NCI-H128 (cell line): ENCODE results near the gene HDHD2.

Source experiments
- DNase-seq: peaks from one replicate; lab custom pipeline; 2025; ENCODE audit not compliant: unreplicated experiment; lab: John Stamatoyannopoulos, UW

The HDHD2 gene

DNA sequence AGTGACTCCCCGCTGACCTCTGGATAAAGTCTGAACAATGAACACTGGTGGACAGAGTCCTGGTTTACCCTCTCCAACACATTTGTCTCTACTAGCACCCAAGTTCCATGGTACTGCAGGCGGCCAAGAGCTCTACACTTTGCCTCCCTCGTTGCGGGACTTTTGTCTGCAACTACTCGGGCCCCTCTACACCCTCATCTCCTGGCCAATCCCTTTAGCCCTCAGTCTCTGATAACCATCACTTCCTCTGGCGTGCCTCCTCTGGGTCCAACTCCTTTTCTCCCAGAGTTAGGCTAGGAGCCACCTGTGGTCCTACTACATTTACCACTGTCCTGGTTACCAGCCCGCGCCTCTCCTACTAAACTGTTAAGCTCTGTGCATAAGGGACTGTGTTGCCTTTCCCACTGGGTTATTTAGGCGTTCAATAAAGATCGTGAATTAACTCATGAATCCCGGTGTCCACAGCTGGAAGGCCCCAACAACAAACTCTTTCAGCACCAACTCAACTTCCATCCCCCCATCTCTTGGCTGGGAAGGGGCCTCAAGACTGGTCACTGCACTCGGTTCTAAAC lies 757 bp downstream of the HDHD2 start:
- DNase-seq = no peak

DNA sequence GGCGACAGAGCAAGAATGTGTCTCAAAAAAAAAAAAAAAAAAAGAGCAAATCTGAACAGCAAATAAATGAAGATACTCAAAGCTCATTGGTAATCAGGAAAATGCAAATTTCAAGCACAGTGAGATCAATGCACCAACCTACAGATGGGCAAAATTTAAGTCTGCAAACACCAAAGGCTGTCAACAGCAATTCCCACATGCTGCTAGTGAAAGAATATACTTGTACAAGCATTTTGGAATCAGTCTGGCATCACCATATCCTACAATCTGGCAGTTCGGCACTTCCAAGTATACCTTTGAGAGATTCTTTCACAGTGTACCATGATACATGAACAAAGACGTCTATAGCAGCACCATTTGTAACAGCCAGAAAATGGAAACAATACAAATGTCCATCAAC lies 4.1 kb downstream of the HDHD2 start:
- DNase-seq = no peak

DNA sequence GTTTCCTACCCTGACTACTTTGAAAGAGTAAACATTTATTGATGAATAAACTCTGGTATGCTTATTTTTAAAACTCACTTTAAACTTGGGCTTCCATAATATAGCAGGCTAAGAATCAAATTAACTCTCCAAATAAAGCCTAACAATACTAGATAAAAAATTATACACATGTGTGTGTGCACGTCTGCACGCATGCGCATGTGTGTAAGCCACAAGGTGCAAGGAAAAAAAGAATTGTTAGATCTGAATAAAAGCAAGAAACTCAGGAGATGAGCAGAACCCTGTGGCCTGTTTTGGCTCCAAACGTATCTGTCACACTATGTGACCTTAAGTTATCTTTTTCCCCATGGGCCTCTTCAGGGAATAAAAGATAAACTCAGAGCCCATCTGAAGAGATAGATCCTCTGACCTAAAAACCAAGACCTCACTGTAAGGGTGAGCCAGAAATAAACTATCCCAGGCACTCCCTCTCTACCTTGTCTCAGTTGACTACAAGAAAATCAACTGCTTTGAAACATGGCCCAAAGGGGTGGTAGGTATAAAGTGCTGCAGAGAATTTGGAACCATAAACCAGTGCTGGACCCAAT lies 6.3 kb downstream of the HDHD2 start:
- DNase-seq = no peak

DNA sequence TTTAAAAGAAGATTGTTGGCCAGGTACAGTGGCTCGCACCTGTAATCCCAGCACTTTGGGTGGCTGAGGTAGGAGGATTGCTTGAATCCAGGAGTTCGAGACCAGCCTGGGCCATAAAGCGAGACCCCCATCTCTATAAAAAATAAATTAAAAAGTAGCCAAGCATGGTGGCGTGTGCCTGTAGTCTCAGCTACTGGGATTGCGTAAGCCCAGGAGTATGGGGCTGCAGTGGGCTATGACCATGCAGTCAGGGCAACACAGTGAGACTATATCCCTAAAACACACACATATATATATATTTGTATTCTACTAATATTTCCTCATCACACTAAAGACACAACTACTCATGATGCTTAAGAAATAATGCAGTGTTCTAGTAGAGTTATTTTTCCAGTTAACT lies 7.1 kb downstream of the HDHD2 start:
- no peak for DNase-seq

DNA sequence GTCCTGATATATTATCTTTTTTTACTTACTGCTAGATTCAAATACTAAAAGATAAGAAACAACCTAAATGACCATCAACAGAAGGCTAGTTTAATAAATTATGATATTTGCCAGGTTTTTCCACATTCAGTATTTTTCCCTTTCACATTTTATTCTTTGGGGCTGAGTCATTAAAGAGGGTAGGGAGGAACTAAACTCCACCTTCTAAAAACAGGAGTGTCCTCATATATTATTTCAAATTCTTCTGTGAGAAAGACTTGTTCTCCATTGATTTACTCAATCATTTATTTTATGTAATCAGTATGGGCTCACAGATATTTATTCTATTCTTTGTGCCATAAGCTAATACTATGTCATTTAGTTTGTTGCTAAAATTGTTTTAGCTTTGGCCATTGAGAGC lies 9.0 kb downstream of the HDHD2 start:
- no peak for DNase-seq

DNA sequence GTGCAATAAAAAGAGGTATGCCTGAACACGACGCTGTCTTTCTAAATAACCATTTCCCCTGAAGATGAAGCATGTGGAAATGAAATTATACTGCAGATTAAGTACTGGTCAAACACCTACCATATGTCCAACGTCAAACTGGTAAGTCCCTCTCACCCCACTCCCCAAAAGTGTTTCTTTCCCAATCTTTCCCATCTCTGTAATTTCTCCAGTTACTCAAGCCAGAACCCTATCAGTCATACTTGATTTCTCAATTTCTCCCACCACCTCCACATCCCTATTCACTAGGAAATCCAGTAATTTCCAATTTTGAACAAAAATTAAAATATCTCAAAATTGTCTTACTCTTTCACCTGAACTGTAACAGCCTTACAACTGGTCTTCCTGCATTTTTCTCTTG lies 29.2 kb downstream of the HDHD2 start:
- no peak for DNase-seq

DNA sequence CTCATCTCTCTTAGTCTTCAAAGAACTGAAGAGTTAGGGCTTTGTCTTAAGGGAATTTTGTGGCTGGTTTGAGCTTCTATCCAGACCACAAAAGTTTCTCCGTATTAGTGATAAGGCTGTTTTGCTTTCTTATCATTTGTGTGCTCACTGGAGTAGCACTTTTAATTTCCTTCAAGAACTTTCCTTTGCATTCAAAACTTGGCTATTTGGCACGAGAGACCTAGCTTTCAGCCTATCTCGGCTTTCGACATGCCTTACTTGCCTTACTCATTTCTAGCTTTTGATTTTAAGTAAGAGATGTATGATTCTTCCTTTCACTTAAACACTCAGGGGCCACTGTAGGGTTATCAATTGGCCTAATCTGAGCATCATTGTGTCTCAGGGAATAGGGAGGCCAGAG lies 29.9 kb downstream of the HDHD2 start:
- DNase-seq = no peak

DNA sequence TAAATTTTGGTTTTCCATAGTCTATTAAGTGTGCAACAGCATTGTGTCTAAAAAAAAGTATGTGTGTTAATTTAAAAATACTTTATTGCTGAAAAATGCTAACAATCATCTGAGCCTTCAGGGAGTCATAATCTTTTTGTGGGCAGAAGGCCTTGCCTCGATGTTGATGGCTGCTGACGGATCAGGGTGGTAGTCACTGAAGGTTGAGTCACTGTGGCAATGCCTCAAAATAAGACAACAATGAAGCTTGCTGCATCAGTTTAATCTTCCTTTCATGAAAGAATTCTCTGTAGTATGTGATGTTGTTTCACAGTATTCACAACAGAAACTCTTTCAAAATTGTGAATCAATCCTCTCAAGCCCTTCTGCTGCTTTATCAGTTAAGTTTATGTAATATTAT lies 31.3 kb downstream of the HDHD2 start:
- DNase-seq = no peak

DNA sequence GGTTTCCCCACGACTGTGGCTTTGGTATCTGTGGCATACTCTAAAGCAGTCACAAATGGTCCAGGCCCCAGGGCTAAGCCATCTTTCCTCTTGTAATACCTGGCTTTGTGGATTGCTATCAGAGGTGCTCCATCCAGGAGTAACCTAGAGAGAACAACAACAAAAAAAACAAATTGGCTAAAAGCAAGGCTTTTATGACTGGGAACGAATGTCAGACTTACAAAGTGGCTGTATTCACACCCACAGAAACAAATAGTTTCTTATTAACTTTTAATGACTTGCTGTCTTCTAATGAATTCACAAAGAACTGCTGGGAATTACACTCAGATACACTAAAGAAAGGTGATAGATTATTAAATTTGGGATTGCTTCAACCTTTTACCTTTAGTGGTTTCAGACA lies 35.1 kb downstream of the HDHD2 start:
- DNase-seq = no peak

DNA sequence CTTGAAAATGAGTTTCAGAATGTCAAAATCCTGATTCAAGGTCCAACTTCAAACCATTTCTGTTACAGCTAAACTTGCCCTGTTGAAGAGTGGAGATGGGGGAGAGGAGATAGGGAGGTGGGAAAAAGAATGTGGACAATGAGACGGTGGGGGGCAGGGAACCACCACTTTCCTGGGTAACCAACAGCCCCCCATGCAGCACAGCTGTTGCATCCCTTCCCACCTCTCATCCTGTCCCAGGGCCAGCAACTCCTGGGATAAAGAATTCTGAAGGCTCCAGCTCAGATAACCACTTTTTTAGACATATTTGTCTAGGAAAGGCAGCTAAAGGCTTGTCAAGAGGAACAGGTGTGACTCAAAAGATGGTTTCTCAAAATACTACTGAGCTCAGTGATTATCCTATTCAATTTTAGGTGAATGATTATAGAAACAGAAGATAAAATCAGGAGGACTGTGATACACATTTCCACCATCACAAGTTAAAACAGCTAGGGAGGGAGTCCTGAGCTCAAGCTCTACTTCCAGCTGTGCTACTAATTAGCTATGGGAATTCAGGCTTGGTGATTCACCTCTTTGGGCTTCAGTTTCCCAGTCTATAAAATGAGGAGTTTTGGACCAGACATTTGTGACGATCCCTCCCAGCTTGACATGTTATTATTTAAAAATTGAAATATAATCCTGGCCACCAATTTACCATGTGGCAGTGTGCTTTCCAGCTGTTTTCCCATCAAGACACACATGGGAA lies 36.3 kb downstream of the HDHD2 start:
- no peak for DNase-seq

DNA sequence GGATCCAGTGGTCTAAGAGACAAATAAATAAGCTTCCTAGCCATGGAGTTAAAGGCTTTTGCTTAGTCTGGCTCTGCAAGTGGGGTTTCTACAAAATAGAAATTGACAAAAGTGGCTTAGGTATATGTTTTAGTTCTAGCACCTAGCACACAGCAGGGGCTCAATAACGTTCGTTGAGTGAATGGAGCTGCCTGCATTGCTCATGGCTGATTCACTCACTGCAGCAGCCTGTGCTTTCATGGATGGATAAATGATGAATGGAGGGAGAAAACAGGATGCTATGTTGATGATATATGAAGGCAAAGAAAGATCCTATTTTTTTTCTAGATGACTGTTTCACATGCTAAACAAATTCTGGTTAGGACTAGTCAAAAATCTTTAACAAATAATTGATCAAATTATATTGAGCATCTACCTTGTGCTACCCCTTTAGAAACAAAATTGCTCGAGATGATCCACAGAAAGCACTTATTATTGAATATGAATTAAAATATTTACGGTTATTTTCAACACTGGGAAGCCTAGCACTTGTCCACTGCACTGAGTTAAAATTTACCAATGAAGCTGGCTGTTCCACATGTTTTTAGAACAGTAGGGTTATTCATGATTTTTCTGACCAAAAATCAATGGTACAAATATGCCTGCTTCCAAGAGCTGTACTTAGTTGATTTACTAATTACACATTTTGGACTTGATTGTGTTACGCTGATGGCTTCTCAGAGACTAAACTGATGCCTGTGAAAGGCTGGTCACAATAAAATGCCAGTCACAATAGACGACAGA lies 39.6 kb downstream of the HDHD2 start:
- DNase-seq = no peak

DNA sequence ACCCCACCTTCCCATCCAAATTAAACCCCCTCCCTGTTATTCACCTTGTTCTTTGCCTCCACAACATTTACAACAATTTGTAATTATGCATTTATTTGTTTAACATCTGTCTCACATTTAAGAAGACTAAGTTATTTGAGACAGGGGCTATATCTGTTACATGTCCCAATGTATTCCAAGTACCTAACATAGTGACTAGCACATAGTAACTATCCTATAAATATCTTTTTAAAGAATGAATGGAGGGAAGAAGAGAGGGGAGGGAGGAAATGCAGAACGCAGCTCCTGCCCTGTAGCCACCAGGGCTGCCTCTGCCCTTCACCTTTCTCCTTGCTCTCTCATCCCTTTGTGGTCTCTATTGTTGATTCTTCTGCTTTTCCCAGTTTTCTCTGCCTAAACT lies 40.6 kb downstream of the HDHD2 start:
- DNase-seq = no peak

DNA sequence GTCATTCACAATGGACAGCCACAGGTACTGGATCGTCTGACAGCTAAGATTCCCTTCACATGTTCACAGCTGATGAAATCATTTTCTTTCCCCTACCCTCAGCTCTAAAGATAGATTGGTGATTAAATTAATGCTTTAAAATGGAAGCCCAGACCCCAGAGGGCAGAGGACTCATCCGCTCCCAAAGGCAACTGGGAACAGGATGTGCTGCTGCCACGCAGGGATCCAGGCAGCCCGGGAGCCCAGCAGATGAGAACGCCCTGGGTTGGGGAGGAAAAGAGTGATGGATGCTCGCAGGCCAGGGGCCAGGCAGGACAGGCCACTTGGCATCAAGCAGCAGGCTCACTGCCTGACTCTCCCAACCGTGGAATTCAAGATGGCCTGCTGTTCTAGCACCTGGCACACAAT lies 41.3 kb downstream of the HDHD2 start:
- DNase-seq = no peak

DNA sequence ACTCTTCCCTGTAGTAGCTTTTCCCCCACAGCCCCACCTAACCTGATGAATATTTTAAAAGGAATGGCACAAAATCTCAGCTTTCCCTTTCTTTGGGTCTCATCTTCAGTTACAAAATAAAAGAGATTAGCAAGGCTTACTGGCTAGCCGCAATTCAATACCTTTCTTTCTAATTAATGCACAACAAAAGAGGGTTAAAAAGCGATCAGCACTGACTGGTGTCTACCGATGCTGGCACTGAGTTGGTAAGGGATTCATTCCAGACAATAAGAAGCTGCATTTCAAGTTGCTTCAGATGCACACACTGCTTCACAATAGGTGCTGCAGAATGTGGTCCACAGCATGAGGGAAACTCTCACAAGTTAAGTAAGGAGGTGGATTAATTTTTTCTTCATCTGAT lies 41.9 kb downstream of the HDHD2 start:
- DNase-seq = no peak

DNA sequence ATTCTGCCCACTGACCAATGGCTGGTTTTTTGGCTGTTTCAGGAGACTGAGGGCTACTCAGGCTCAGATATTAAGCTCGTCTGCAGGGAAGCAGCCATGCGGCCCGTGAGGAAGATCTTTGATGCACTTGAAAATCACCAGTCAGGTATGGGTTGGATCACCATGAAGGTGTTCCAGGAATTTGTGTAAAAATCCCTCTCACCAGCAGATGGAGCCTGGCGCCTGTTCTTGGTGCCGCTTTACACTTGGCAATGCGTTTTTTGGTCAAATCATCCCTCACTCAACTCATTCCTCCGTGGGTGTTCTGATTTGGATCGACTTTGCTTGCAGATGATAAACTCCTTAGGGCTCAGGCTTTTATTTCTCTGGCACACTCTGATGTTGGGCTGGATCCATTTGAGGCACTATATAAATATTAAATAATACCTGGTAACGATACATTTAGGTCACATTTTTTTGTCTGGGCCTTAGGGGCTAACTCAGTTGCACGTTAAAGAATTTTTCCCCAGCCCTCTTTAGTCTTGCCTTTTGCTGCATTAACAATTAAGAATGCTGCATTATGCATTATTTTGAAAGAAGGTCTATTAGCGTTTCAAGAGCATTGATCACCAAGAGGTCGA lies 50.0 kb downstream of the HDHD2 start:
- peak; percentile 53 for DNase-seq

DNA sequence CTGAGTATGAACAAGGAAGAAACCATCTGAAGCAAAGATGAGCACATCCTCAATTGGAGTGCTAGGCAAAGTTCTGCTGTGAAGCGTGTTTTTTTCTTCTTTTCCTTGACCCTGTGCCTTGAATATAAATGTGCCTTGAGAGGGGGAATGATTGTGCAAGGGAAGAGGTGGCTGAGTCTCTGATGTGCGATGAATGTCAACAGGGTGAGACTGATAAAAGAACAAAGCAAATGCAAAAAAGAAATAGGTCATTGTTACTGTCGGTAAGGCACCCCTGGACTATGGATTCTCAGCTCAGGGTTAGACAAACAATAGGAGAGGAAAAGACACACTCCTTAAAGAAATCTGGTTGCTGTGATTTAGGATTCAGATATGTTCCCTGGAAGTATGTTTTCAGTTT lies 54.5 kb downstream of the HDHD2 start:
- DNase-seq = no peak

DNA sequence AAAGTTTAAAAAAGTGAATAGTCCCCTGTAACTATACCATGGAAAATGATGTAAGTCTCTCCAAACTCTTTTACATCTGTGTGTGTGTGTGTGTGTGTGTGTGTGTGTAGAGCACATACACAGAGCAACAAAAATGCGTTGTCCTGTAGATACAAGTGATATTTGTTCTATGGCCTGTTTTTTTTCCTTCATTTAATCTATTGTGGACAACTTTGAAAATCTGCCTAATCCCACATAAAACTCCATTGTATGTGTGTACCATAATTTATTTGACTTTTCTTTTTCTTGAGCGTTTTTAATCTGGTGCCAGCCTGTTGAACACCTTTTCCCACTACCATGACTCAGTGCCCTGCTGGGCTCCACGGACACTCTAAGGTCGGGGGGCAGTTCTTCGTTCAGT lies 62.6 kb downstream of the HDHD2 start:
- DNase-seq = no peak

DNA sequence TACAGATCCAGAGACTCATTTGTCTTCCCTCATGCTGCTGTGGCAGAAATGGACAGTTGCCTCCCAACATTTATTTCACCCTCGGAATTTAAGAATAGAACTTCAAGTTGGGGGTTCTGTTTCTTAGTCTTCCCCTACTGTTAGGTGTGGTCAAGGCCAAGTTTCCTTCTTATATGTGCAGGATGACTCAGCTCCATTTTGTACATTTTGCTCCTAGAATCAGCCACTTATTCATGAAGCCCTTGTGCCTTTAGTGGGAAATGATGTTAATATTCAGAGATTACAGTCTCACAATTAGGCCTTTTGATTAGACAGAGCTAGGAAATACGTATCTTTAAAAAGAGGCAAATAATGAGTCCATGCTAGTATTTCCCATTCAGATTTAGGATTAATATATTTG lies 68.7 kb downstream of the HDHD2 start:
- DNase-seq = no peak

DNA sequence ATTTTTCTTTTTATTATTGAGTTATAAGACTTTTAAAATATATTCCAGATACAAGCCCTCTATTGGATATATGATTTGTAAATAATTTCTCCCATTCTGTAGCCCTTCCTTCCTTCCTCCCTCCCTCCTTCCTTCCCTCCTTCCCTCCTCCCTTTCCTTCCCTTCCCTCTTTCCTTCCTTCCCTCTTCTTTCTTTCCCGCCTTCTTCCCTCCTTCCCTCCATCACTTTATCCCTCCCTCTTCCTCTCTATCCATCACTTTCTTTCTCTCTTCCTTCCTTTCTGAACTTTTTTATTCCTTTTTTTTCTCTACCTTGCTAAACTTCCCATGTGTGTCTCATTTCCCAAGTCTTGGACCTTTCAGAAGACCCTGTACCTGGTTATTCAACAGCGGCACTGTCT lies 69.4 kb downstream of the HDHD2 start:
- no peak for DNase-seq

DNA sequence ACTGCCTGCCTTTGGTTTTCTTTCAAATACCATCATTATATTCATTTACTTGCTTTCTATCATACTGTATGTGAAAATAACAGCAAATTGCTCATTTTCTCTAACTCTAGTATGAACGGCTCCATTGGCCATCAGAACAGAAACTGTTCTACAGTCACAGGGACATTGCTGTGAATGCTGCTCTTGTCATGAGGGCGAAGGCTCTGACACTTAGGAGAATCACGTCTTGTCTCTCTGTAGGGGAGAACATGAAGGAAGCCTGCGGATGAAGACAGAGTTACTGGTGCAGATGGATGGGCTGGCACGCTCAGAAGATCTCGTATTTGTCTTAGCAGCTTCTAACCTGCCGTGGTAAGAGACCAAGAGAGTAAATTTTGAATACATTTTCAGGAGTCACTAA lies 73.2 kb downstream of the HDHD2 start:
- no peak for DNase-seq

DNA sequence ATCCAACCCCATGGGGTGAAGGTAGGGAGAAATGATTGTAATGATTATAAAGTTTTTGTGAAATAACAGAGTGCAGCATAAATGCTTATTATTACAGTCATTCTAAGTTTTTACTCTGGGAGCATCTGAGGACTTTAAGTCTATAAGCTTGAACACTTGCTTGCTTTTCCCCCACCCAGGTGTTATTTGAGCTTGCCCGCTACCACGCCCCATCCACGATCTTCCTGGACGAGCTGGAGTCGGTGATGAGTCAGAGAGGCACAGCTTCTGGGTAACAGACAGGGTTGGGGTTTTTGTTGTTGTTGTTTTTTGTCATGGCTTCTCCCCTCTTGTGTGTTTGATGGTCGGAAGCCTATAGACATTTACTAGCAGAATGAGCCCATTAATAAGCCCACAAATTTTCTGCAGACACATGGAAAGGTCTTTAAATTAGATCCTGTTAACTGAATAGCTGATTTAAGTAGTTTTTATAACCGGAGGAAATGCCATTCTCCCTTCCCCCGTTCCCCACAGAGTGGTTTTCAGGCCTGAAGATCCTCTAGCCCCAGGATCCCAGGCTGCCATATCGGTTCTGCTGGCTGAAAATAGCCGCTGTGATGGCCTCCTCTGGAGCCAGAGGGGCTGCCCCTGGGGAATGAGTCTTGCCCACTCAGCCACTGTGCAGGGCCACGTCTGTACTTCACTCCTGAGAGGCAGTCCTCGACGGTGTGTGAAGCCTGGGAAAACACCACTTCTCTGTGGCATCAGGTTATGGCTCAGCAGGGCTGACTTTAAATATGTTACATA lies 75.0 kb downstream of the HDHD2 start:
- DNase-seq = no peak
